OCI-LY1 (cell line): ENCODE results near the gene PTPRD.

Source experiments
- H2AFZ ChIP-seq: fragments of 200-600 bp; sonication (generic), shearing (Covaris generic); 2 replicates; pipeline ENCODE4 v1.6.0; 2014; ENCODE audit warnings: antibody characterized with exemption, mild to moderate bottlenecking, low read length
- H3F3A ChIP-seq: fragments of 200-600 bp; sonication (generic), shearing (Covaris generic); 2 replicates; pipeline ENCODE4 v1.6.0; 2014; ENCODE audit warnings: mild to moderate bottlenecking, antibody characterized with exemption, low read length, moderate library complexity; ENCODE audit not compliant: insufficient read depth
- H3K27ac ChIP-seq: fragments of 200-600 bp; sonication (generic); 2 replicates; pipeline ENCODE4 v1.5.1; 2014; ENCODE audit warnings: low read length, mixed run types, mild to moderate bottlenecking, low read depth; ENCODE audit not compliant: poor library complexity, severe bottlenecking
- H3K27me3 ChIP-seq: fragments of 200-600 bp; sonication (generic); 2 replicates; pipeline ENCODE4 v1.6.0; 2014; ENCODE audit warnings: antibody characterized with exemption, mild to moderate bottlenecking, low read length, moderate library complexity; ENCODE audit not compliant: insufficient read depth
- H3K36me3 ChIP-seq: fragments of 200-600 bp; sonication (generic); 2 replicates; pipeline ENCODE4 v1.6.1; 2014; ENCODE audit warnings: mild to moderate bottlenecking, antibody characterized with exemption, low read length, moderate library complexity, mixed read lengths; ENCODE audit not compliant: insufficient read depth
- H3K4me1 ChIP-seq: fragments of 200-600 bp; sonication (generic); 2 replicates; pipeline ENCODE4 v1.5.1; 2014; ENCODE audit warnings: mild to moderate bottlenecking, low read length, moderate library complexity; ENCODE audit not compliant: insufficient read depth, severe bottlenecking
- H3K4me2 ChIP-seq: fragments of 200-600 bp; sonication (generic), shearing (Covaris generic); 2 replicates; pipeline ENCODE4 v1.6.1; 2014; ENCODE audit warnings: low read length
- H3K4me3 ChIP-seq: fragments of 200-600 bp; sonication (generic); 2 replicates; pipeline ENCODE4 v1.5.1; 2014; ENCODE audit warnings: low read length, low read depth, mild to moderate bottlenecking, mixed read lengths; ENCODE audit not compliant: poor library complexity, severe bottlenecking
- H3K79me2 ChIP-seq: fragments of 200-600 bp; shearing (Covaris generic); 2 replicates; pipeline ENCODE4 v1.6.1; 2016; ENCODE audit warnings: mixed run types, low read length, mixed read lengths; ENCODE audit not compliant: insufficient read depth
- H3K9ac ChIP-seq: fragments of 200-600 bp; sonication (generic), shearing (Covaris generic); 2 replicates; pipeline ENCODE4 v1.6.1; 2014; ENCODE audit warnings: mild to moderate bottlenecking, low read length, mixed read lengths
- H3K9me2 ChIP-seq: fragments of 200-600 bp; sonication (generic), shearing (Covaris generic); 2 replicates; pipeline ENCODE4 v1.6.1; 2014; ENCODE audit warnings: low read depth, mild to moderate bottlenecking, low read length, mixed read lengths
- H3K9me3 ChIP-seq: fragments of 200-600 bp; shearing (Covaris generic); 2 replicates; pipeline ENCODE4 v1.6.1; 2014; ENCODE audit warnings: low read length, mixed read lengths
- H4K20me1 ChIP-seq: fragments of 200-600 bp; sonication (generic), shearing (Covaris generic); 2 replicates; pipeline ENCODE4 v1.6.0; 2016; ENCODE audit warnings: mild to moderate bottlenecking, low read length; ENCODE audit not compliant: insufficient read depth
- CTCF ChIP-seq: fragments of 200-600 bp; sonication (generic), shearing (Covaris generic); IDR thresholded peaks from 2 replicates; pipeline ENCODE4 v1.5.1; 2017; ENCODE audit warnings: mild to moderate bottlenecking, antibody characterized with exemption, low read length, moderate library complexity, mixed read lengths
- EZH2 ChIP-seq: fragments of 200-600 bp; sonication (generic), shearing (Covaris generic); IDR thresholded peaks from 2 replicates; pipeline ENCODE4 v1.8.0; 2017; ENCODE audit warnings: borderline replicate concordance, mixed run types, mild to moderate bottlenecking, antibody characterized with exemption, low read length, moderate library complexity, mixed read lengths

Gene PTPRD

GRCh38 chr9:8845376-8845775, 1767.4 kb downstream of the PTPRD start:
- no peaks in the 10 kb centered on the region for H3K79me2 ChIP-seq
- H3K9ac ChIP-seq, result no peak overlapping the region
- no peak overlapping the region for H3K4me2 ChIP-seq
- no peaks in the 10 kb centered on the region for H3K4me1 ChIP-seq
- no peaks in the 10 kb centered on the region for H3K27me3 ChIP-seq
- H3F3A ChIP-seq, result no peaks in the 10 kb centered on the region
- no peaks in the 10 kb centered on the region for H3K36me3 ChIP-seq
- TF ChIP-seq EZH2 (no peak), CTCF (no peak)
- H2AFZ ChIP-seq, result no peak overlapping the region
- H3K27ac ChIP-seq, result no peak overlapping the region
- no peak overlapping the region for H3K4me3 ChIP-seq
- no peaks in the 10 kb centered on the region for H3K9me2 ChIP-seq
- H4K20me1 ChIP-seq, result no peaks in the 10 kb centered on the region
- H3K9me3 ChIP-seq, result no peaks in the 10 kb centered on the region

GRCh38 chr9:8844549-8844948, 1768.3 kb downstream of the PTPRD start:
- Histone ChIP-seq H4K20me1 (no peaks in the 10 kb centered on the region), H3K4me2 (no peak overlapping the region), H3K36me3 (no peaks in the 10 kb centered on the region), H3K4me1 (no peaks in the 10 kb centered on the region), H3K4me3 (no peak overlapping the region), H3K9me2 (no peaks in the 10 kb centered on the region), H3F3A (no peaks in the 10 kb centered on the region), H3K27me3 (no peaks in the 10 kb centered on the region), H2AFZ (no peak overlapping the region), H3K79me2 (no peaks in the 10 kb centered on the region), H3K9ac (no peak overlapping the region), H3K27ac (no peak overlapping the region), H3K9me3 (no peaks in the 10 kb centered on the region)
- TF ChIP-seq EZH2 (no peak), CTCF (no peak)

GRCh38 chr9:8842402-8843193, 1770.2 kb downstream of the PTPRD start:
- H3K9ac ChIP-seq, result no peak overlapping the region
- TF ChIP-seq CTCF, result no peak
- no peak for TF ChIP-seq EZH2
- no peaks in the 10 kb centered on the region for H3K9me2 ChIP-seq
- no peak overlapping the region for H3K4me2 ChIP-seq
- H3F3A ChIP-seq, result no peaks in the 10 kb centered on the region
- H3K27me3 ChIP-seq, result no peaks in the 10 kb centered on the region
- no peaks in the 10 kb centered on the region for H3K9me3 ChIP-seq
- H3K27ac ChIP-seq, result no peak overlapping the region
- no peak overlapping the region for H3K4me3 ChIP-seq
- no peaks in the 10 kb centered on the region for H4K20me1 ChIP-seq
- no peak overlapping the region for H2AFZ ChIP-seq
- no peaks in the 10 kb centered on the region for H3K79me2 ChIP-seq
- H3K36me3 ChIP-seq, result no peaks in the 10 kb centered on the region
- H3K4me1 ChIP-seq, result no peaks in the 10 kb centered on the region
